ENCODE data around the gene GRK4. TPM values are rescaled to one million over a fixed set of nuclear protein-coding genes. Genes with fewer than 3 reads are reported as not detected.

GRK4 gene
- total and polyA plus RNA-seq, 2 experiments from 2014 or later: 5.8 to 6.5 TPM

- H3K27me3 ChIP-seq (replicated peaks; ENCODE audit: insufficient read depth): no peaks in the 10 kb centered on the region
- peaks cover 17% of the 10 kb centered on the region for H3F3A ChIP-seq (ENCODE audit: insufficient read depth)
- H2AFZ ChIP-seq: no peak overlapping the region
- H3K4me2 ChIP-seq (ENCODE audit: unreplicated experiment): no peak overlapping the region
- TF ChIP-seq EZH2 (IDR thresholded peaks at IDR 0.05; ENCODE audit: insufficient read depth, poor library complexity, severe bottlenecking) (no peak), EZH2phosphoT487 (IDR thresholded peaks at IDR 0.05; ENCODE audit: insufficient read depth, low read depth) (no peak)
- no peak overlapping the region for H3K27ac ChIP-seq
- in situ Hi-C loops (cut with MboI): no loop called here
- H3K4me3 ChIP-seq: no peak overlapping the region
- no peaks in the 10 kb centered on the region for H3K9me2 ChIP-seq (ENCODE audit: insufficient read depth)
- H3K9me3 ChIP-seq (ENCODE audit: low read depth): no peaks in the 10 kb centered on the region
- no peaks in the 10 kb centered on the region for H4K20me1 ChIP-seq (ENCODE audit: insufficient read depth)
- peaks cover 5% of the 10 kb centered on the region; the same call in 1 of the 2 replicates for H3K79me2 ChIP-seq (ENCODE audit: insufficient read depth)
- WGBS, 2 experiments (ENCODE audit: low coverage in 1 of 2, low lambda C conversion rate in 2 of 2, missing lambda C conversion rate in 2 of 2): 81 to 82% methylated on average over 32 to 33 of the region's 34 CpGs
- no peak overlapping the region for H3K9ac ChIP-seq
- no peaks in the 10 kb centered on the region; the same call in 1 of the 2 replicates for H3K36me3 ChIP-seq (ENCODE audit: low read depth)
- DNase-seq: no peak
- peaks cover 9% of the 10 kb centered on the region for H3K4me1 ChIP-seq (ENCODE audit: insufficient read depth)
Measured at GRCh38 chr4:2930758-2931511, 32.4 kb upstream of the GRK4 start.

DNA sequence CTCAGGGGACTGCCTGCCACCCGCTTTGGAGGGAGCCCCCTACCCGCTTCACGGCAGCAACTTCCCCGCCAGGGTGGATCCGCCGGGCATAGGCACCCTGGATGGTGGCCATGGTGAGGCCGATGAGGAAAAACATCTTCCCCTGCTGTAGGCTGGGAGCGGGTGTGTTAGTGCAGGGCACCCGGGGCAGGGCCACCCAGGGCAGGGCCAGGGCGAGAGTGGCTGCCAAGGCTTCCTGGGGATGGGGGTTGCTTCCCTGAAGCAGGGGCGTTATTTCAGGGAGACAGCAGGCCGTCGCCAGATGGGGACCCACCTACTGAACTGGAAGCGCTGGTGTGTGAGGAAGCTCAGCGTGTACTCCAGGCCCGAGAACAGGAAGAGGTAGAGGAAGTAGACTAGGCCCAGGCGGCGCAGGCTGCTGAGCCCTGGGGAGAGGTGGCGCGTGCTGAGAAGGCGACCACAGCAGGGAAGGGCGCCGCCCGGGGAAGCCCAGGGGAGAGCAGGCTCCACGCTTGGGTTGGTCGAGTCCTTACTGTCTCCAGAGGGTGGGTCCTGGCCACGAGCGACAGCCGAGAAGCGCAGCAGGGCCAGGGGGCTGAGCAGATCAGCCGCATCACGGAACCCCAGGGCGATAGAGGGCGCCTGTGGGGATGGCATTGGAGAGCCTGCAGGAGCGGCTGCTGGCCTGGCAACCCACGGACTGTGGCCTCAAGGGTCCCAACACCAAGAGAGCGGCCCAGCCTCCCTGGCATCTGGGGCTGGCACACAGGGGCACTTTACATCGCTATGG is 31.7 kb upstream of the GRK4 start:
- no peak for DNase-seq
- H3K9ac ChIP-seq: no peak overlapping the region
- in situ Hi-C loops (cut with MboI): no loop called here
- H3K4me1 ChIP-seq (ENCODE audit: insufficient read depth): peaks cover 17% of the 10 kb centered on the region
- no peaks in the 10 kb centered on the region; the same call in 1 of the 2 replicates for H3K36me3 ChIP-seq (ENCODE audit: low read depth)
- no peaks in the 10 kb centered on the region for H3K9me2 ChIP-seq (ENCODE audit: insufficient read depth)
- H3K27me3 ChIP-seq (replicated peaks; ENCODE audit: insufficient read depth): no peaks in the 10 kb centered on the region
- no peaks in the 10 kb centered on the region for H4K20me1 ChIP-seq (ENCODE audit: insufficient read depth)
- no peak overlapping the region for H3K4me2 ChIP-seq (ENCODE audit: unreplicated experiment)
- no peaks in the 10 kb centered on the region for H3K9me3 ChIP-seq (ENCODE audit: low read depth)
- peaks cover 10% of the 10 kb centered on the region; the same call in 1 of the 2 replicates for H3K79me2 ChIP-seq (ENCODE audit: insufficient read depth)
- no peak for TF ChIP-seq EZH2phosphoT487 (IDR thresholded peaks at IDR 0.05; ENCODE audit: insufficient read depth, low read depth)
- TF ChIP-seq EZH2 (IDR thresholded peaks at IDR 0.05; ENCODE audit: insufficient read depth, poor library complexity, severe bottlenecking): no peak
- 92 to 94% methylated on average over 33 to 38 of the region's 38 CpGs for WGBS, 2 experiments (ENCODE audit: low coverage in 1 of 2, low lambda C conversion rate in 2 of 2, missing lambda C conversion rate in 2 of 2)
- H2AFZ ChIP-seq: no peak overlapping the region
- H3K27ac ChIP-seq: no peak overlapping the region
- H3F3A ChIP-seq (ENCODE audit: insufficient read depth): peaks cover 25% of the 10 kb centered on the region
- no peak overlapping the region for H3K4me3 ChIP-seq

GRCh38 chr4:2932321-2932950 is 30.9 kb upstream of the GRK4 start:
- H3K27me3 ChIP-seq (replicated peaks; ENCODE audit: insufficient read depth): no peaks in the 10 kb centered on the region
- peaks cover 10% of the 10 kb centered on the region; the same call in 1 of the 2 replicates for H3K79me2 ChIP-seq (ENCODE audit: insufficient read depth)
- peak overlapping the region; percentile 66; the same call in 1 of the 2 replicates for H3K4me3 ChIP-seq
- no peak overlapping the region for H2AFZ ChIP-seq
- H3K9ac ChIP-seq: peak overlapping the region; percentile 74; the same call in 1 of the 2 replicates
- H3K4me1 ChIP-seq (ENCODE audit: insufficient read depth): peaks cover 22% of the 10 kb centered on the region
- H3K27ac ChIP-seq: no peak overlapping the region
- no peaks in the 10 kb centered on the region for H3K9me2 ChIP-seq (ENCODE audit: insufficient read depth)
- no peaks in the 10 kb centered on the region for H3K9me3 ChIP-seq (ENCODE audit: low read depth)
- H3K36me3 ChIP-seq (ENCODE audit: low read depth): no peaks in the 10 kb centered on the region; the same call in 1 of the 2 replicates
- peak overlapping the region; percentile 84 for H3K4me2 ChIP-seq (ENCODE audit: unreplicated experiment)
- in situ Hi-C loops (cut with MboI): no loop called here
- DNase-seq: no peak
- no peak for TF ChIP-seq EZH2phosphoT487 (IDR thresholded peaks at IDR 0.05; ENCODE audit: insufficient read depth, low read depth)
- TF ChIP-seq EZH2 (IDR thresholded peaks at IDR 0.05; ENCODE audit: insufficient read depth, poor library complexity, severe bottlenecking): no peak
- peaks cover 31% of the 10 kb centered on the region for H3F3A ChIP-seq (ENCODE audit: insufficient read depth)
- 84 to 88% methylated on average over 18 of the region's 18 CpGs for WGBS, 2 experiments (ENCODE audit: low coverage in 1 of 2, low lambda C conversion rate in 2 of 2, missing lambda C conversion rate in 2 of 2)
- H4K20me1 ChIP-seq (ENCODE audit: insufficient read depth): no peaks in the 10 kb centered on the region

GRCh38 chr4:2932951-2933565 is 30.3 kb upstream of the GRK4 start:
- Histone ChIP-seq H4K20me1 (ENCODE audit: insufficient read depth) (no peaks in the 10 kb centered on the region), H3K79me2 (ENCODE audit: insufficient read depth) (peaks cover 12% of the 10 kb centered on the region; the same call in 1 of the 2 replicates), H3K4me3 (peak overlapping the region; percentile 66), H3K4me1 (ENCODE audit: insufficient read depth) (peaks cover 22% of the 10 kb centered on the region), H3K4me2 (ENCODE audit: unreplicated experiment) (peak overlapping the region; percentile 84), H3K9ac (peak overlapping the region; percentile 74), H3K36me3 (ENCODE audit: low read depth) (peaks cover 3% of the 10 kb centered on the region), H3K27ac (peak overlapping the region; percentile 28; the same call in 1 of the 2 replicates), H3K9me2 (ENCODE audit: insufficient read depth) (no peaks in the 10 kb centered on the region), H3K9me3 (ENCODE audit: low read depth) (no peaks in the 10 kb centered on the region), H3F3A (ENCODE audit: insufficient read depth) (peaks cover 37% of the 10 kb centered on the region), H2AFZ (no peak overlapping the region), H3K27me3 (replicated peaks; ENCODE audit: insufficient read depth) (no peaks in the 10 kb centered on the region)
- TF ChIP-seq EZH2 (IDR thresholded peaks at IDR 0.05; ENCODE audit: insufficient read depth, poor library complexity, severe bottlenecking) (no peak), EZH2phosphoT487 (IDR thresholded peaks at IDR 0.05; ENCODE audit: insufficient read depth, low read depth) (no peak)
- 79 to 84% methylated on average over 13 to 14 of the region's 15 CpGs for WGBS, 2 experiments (ENCODE audit: low coverage in 1 of 2, low lambda C conversion rate in 2 of 2, missing lambda C conversion rate in 2 of 2)
- in situ Hi-C loops (cut with MboI): no loop called here
- peak; percentile 25 for DNase-seq

All from GM23248 (cell line).